Measurements from ENCODE around the gene IP6K2. TPM values are rescaled to one million over a fixed set of nuclear protein-coding genes. Genes with fewer than 3 reads are reported as not detected.

Gene IP6K2
- total RNA-seq, 2 experiments from 2014 or later, result 97.2 to 121 TPM

DNA sequence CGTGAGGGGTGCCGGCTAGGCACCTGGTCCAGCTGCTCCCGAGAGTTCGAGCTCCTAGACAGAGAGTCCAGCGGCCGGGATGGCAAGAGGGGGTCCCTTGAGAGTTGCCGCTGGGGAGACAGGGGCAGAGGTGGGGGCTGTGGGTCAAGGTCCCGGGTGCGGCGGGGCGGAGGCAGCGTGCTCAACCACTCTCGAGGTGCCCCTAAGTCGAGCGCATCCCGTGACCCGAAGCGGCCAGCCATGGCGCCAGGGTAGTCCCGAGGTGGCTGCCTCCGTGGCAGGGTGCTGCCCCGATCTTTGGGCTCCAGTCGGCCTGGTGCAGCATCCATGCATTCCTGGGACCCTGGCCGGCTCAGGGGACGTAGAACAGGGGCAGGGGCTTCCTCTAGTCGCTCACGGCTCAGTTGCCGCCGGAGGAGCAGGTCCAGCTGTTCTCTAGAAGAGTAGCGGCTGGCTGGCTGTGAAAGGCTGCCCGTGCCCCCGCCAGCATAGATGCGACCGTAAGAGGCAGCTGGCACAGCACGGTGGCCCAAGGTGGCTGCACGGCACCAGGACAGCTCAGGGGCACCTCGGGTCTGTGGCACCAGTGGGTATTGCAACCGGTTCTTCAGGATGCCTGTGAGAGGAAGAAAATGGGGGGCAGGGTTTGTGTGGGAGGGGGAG lies 76.9 kb downstream of the IP6K2 start:
- Histone ChIP-seq H3K4me3 (ENCODE audit: low read length) (no peak overlapping the region), H3K9me3 (ENCODE audit: control insufficient read depth in 1 of 2, insufficient read depth in 1 of 2, low read length in 2 of 2) (no peaks in the 10 kb centered on the region), H3K4me1 (ENCODE audit: insufficient read depth, low read length) (peaks cover 13% of the 10 kb centered on the region), H3K36me3 (ENCODE audit: insufficient read depth, low read length) (no peaks in the 10 kb centered on the region), H3K27me3 (ENCODE audit: control insufficient read depth in 1 of 2, insufficient read depth in 2 of 2, low read length in 2 of 2) (no peaks in the 10 kb centered on the region), H3K27ac (ENCODE audit: low read depth in 1 of 2, low read length in 2 of 2) (no peak overlapping the region)
- Mint-ChIP-seq H3K36me3 (ENCODE audit: low read depth) (no peaks in the 10 kb centered on the region), H3K27me3 (no peaks in the 10 kb centered on the region), H3K4me3 (no peak overlapping the region), H3K9me3 (no peaks in the 10 kb centered on the region), H3K27ac (no peak overlapping the region), H3K4me1 (ENCODE audit: low read depth) (peaks cover 12% of the 10 kb centered on the region)
- POLR2A ChIA-PET, result no interaction called here
- intact Hi-C loops (cut with DNase I, micrococcal nuclease), result no loop called here
- ATAC-seq (ENCODE audit: poor library complexity) (no peak), DNase-seq (no peak)
- TF ChIP-seq, protein P1, sequence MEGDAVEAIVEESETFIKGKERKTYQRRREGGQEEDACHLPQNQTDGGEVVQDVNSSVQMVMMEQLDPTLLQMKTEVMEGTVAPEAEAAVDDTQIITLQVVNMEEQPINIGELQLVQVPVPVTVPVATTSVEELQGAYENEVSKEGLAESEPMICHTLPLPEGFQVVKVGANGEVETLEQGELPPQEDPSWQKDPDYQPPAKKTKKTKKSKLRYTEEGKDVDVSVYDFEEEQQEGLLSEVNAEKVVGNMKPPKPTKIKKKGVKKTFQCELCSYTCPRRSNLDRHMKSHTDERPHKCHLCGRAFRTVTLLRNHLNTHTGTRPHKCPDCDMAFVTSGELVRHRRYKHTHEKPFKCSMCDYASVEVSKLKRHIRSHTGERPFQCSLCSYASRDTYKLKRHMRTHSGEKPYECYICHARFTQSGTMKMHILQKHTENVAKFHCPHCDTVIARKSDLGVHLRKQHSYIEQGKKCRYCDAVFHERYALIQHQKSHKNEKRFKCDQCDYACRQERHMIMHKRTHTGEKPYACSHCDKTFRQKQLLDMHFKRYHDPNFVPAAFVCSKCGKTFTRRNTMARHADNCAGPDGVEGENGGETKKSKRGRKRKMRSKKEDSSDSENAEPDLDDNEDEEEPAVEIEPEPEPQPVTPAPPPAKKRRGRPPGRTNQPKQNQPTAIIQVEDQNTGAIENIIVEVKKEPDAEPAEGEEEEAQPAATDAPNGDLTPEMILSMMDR (IDR thresholded peaks at IDR 0.05), result no peak
- CTCF ChIA-PET, result interaction anchor here (1.7 kb wide), 1 partner anchor 46 kb away, joined by 3 read pairs; the partner anchor contains the start of gene NCKIPSD

Small RNAs within 50 kb of the gene (microRNA-seq; reads per million reads assigned to microRNA genes)
- gene MIR4793 (ENCODE audit: borderline microRNAs expressed, borderline replicate concordance), result not detected

Other genes starting within 250 kb of the IP6K2 start
- 100 to 1,000 TPM; 102 to 109 TPM for gene SHISA5, start 213.0 kb downstream of the IP6K2 start, total RNA-seq
- gene PFKFB4, start 160.4 kb downstream of the IP6K2 start, total RNA-seq, result 1 to 10 TPM in 1 of 2 experiments, under 1 TPM in 1; 0.98 to 2.5 TPM
- not detected for gene UCN2, start 153.4 kb downstream of the IP6K2 start, total RNA-seq
- gene COL7A1, start 121.9 kb downstream of the IP6K2 start, total RNA-seq, result under 1 TPM; 0.73 to 0.93 TPM
- gene UQCRC1, start 107.6 kb downstream of the IP6K2 start, total RNA-seq, result 10 to 100 TPM; 74.1 to 75.5 TPM
- not detected for gene TMEM89, start 95.5 kb downstream of the IP6K2 start, total RNA-seq
- gene SLC26A6, start 81.8 kb downstream of the IP6K2 start, total RNA-seq, result 10 to 100 TPM; 13.5 to 14.4 TPM
- 1 to 10 TPM; 4.9 to 5.0 TPM for gene CELSR3, start 54.3 kb downstream of the IP6K2 start, total RNA-seq
- 10 to 100 TPM in 1 of 2 experiments, 1 to 10 TPM in 1; 9.7 to 10.8 TPM for gene NCKIPSD, start 31.3 kb downstream of the IP6K2 start, total RNA-seq
- 10 to 100 TPM; 47.4 to 48.3 TPM for gene PRKAR2A, start 130.7 kb upstream of the IP6K2 start, total RNA-seq
- under 1 TPM; 0.41 to 0.78 TPM for gene SLC25A20, start 181.7 kb upstream of the IP6K2 start, total RNA-seq
- 100 to 1,000 TPM; 182 TPM for gene ARIH2, start 201.6 kb upstream of the IP6K2 start, total RNA-seq

All from CD4-positive, alpha-beta T cell (primary cell).